C1 segment of cervical spinal cord (tissue), 14 donors: ENCODE data around the gene CNNM3.
A peak's percentile ranks its signal among the peaks of the same experiment; 100 is the strongest.
"Not testable (repeated sequence)": the region's sequence is repeated elsewhere in the genome, so short reads cannot be mapped to it uniquely, and the experiment has no call there.

Experiments
- DNase-seq, 14 donors: peaks; one replicate each; lab custom pipeline; 2025; lab: John Stamatoyannopoulos, UW

The CNNM3 gene

GRCh38 chr2:96839293-96839874, 23.3 kb downstream of the CNNM3 start:
- DNase-seq: no peak

GRCh38 chr2:96839875-96840850, 24.1 kb downstream of the CNNM3 start:
- no peak for DNase-seq

GRCh38 chr2:96841701-96842495, 25.8 kb downstream of the CNNM3 start:
- DNase-seq: no peak

GRCh38 chr2:96842600-96842999, 26.5 kb downstream of the CNNM3 start:
- no peak for DNase-seq

GRCh38 chr2:96843538-96844268, 27.6 kb downstream of the CNNM3 start, which contains the start of gene ANKRD23:
Gene ANKRD23, minus strand, starts transcription at chr2:96844021. Its CDS starts 29 bp downstream, at chr2:96843992.
- no peak for DNase-seq

GRCh38 chr2:96844405-96844808, 28.3 kb downstream of the CNNM3 start:
- no peak for DNase-seq

- DNase-seq: no peak
Measured at GRCh38 chr2:96846825-96847224, 30.8 kb downstream of the CNNM3 start.

- no peak for DNase-seq
Measured at GRCh38 chr2:96847586-96847985, 31.5 kb downstream of the CNNM3 start.

GRCh38 chr2:96848264-96848663, 32.2 kb downstream of the CNNM3 start:
- DNase-seq: no peak

- DNase-seq: no peak
Measured at GRCh38 chr2:96852667-96853066, 36.6 kb downstream of the CNNM3 start.

- peak in 1 of 14 donors; percentile 83 for DNase-seq
Measured at GRCh38 chr2:96853321-96853720, 37.3 kb downstream of the CNNM3 start.

- peak in 2 of 14 donors; percentile 35 to 69 for DNase-seq
Measured at GRCh38 chr2:96856776-96857666, 41.0 kb downstream of the CNNM3 start.

GRCh38 chr2:96857667-96858372, 41.8 kb downstream of the CNNM3 start, which contains the start of gene ANKRD39:
Gene ANKRD39, minus strand, starts transcription at chr2:96858016. Its CDS starts 29 bp downstream, at chr2:96857987.
- peak; percentile 57 to 97 (median 94) for DNase-seq

GRCh38 chr2:96859099-96859649, 43.1 kb downstream of the CNNM3 start:
- DNase-seq: peak in 6 of 14 donors; percentile 45 to 72 (median 63)

GRCh38 chr2:96859681-96860064, 43.6 kb downstream of the CNNM3 start:
- peak in 1 of 14 donors; percentile 32 for DNase-seq

- DNase-seq: peak in 2 of 14 donors; percentile 44 to 48
Measured at GRCh38 chr2:96860065-96861029, 44.3 kb downstream of the CNNM3 start.

- DNase-seq: no peak
Measured at GRCh38 chr2:96861074-96861473, 45.0 kb downstream of the CNNM3 start.

- not testable (repeated sequence) for DNase-seq
Measured at GRCh38 chr2:96863056-96863455, 47.0 kb downstream of the CNNM3 start.
